Stimulated activated CD4-positive, alpha-beta T cell treated with anti-CD3 and anti-CD28 coated beads, Interleukin-15, amount 100 ng/mL, for 24 hours (primary cell): ENCODE measurements around the gene RASSF9.
A peak's percentile ranks its signal among the peaks of the same experiment; 100 is the strongest.

Experiments
- DNase-seq: peaks from one replicate; pipeline ENCODE4 v3.0.0-alpha.2; 2020

RASSF9 gene

DNA sequence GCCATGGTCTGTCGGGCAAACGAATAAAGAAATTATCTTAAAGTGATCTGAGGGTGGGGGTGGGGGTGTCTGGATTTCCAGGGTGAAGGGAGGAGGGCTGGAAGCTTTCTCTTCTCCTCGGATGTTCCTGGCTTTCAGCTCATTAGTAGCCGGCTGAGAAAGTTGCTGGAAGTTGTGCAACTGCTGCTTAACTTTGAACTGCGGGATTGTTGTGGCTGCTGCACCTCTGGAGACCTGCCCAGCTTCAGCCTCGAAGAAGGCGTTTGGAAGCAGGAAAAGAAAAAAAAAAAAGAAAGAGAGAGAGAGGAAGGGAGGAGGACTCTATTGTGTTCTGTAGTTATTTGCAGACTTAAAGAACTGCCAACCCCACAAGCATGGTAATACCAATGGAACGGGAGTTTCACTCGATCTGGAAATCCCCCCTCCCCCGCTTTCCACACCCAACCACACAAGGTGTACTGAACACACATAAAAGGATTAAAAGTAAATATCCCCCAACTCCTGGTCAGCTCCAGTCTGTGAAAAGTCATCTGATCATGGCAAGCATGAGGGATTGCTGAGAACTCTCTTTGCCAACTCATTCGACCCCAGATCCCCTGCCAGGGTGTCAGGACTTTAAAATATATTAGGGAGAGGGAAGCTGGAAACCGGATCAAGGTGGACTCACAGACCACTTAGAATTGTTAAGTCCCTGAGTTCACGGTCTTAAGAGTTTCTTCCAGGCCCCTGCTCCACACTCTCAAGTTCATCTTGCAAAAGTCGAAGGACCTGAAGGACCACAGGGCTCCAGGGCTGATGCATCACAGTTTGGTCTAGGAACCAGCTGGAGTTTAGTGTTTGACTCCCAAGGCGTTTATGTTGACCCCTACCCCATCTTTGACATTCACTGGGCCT, at the start of gene RASSF9:
Gene RASSF9, minus strand, starts transcription at position 213 of the 894 bp plus-strand sequence. Its CDS starts 208 bp downstream, at position 5.
- DNase-seq, result no peak

DNA sequence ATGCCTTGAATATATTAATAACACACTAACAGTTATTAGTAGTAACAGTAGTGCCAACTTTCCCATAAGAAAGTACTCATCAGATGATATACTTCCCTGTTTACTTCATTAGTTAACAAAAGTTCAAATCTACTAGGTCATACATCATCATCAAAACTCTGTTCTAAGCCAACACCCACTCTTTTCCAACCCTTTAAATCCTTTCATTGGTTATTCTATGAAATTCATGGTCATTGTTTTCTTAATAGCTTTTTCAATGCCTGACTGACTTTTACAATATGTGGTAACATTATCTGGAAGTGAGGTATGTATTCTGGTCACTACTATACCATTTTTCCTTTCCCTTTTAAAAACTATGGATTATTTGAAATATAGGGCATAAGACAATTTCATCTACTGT, 47.6 kb upstream of the RASSF9 start:
- DNase-seq, result no peak

DNA sequence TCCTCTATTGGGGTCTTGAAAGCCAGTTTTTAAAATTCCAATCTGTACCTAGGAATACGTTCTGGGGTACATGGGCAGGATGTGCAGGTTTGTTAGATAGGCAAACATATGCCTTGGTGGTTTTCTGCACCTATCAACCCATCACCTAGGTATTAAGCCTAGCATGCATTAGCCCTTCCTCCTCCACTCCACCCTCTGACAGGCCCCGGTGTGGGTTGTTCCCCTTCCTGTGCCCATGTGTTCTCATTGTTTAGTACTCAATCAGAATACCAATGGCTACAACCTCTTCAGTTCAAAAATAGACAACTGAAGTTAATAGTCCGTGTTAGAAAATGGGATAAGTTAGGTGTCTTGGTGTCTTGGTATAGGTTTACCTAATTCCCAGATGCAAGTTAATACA, 41.2 kb upstream of the RASSF9 start:
- no peak for DNase-seq

DNA sequence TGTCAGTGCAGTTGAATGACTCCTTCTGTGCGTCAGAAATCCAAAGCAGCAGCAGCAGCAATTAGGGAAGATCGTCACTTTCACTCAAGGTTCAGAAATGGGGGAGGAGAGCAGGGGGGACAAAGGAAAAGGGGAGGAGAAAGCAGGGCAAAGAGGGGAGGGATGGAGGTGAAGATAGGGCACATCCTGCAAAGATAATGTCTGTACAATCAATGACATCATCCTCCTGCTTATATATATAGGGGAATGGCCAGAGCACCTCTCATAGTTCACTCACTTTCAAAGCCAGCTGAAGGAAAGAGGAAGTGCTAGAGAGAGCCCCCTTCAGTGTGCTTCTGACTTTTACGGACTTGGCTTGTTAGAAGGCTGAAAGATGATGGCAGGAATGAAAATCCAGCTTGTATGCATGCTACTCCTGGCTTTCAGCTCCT, 37.8 kb upstream of the RASSF9 start, which contains the start of gene NTS:
Gene NTS, plus strand, starts transcription at position 265 of the 431 bp plus-strand sequence. Its CDS starts 109 bp downstream, at position 374.
- no peak for DNase-seq

DNA sequence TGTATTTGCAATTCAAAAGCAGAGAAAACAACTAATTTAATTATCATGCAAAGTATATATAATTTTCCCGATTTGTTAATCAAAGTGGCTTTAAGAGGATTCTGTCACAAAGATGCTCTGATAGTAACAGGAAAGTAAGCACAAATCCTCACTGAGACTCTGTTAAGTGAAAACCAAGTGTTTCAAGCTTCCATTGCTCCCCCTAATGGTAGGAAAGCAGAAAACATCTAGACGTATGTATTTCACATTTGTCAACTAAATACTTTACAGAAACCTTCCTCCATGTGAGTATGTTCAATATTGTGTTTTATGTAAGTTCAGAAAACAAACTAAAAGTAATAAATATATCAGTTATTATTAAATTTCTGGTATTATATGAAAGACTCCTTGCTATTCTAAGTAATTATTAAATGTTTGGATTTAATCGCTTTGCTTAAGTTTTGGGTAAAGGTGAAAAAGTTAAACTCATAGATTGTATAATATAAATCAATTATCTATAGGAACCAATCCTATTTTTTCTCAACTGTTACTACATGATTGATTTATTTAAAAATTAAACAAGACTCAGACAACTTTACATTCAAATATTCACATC, 36.4 kb upstream of the RASSF9 start:
- DNase-seq, result no peak

DNA sequence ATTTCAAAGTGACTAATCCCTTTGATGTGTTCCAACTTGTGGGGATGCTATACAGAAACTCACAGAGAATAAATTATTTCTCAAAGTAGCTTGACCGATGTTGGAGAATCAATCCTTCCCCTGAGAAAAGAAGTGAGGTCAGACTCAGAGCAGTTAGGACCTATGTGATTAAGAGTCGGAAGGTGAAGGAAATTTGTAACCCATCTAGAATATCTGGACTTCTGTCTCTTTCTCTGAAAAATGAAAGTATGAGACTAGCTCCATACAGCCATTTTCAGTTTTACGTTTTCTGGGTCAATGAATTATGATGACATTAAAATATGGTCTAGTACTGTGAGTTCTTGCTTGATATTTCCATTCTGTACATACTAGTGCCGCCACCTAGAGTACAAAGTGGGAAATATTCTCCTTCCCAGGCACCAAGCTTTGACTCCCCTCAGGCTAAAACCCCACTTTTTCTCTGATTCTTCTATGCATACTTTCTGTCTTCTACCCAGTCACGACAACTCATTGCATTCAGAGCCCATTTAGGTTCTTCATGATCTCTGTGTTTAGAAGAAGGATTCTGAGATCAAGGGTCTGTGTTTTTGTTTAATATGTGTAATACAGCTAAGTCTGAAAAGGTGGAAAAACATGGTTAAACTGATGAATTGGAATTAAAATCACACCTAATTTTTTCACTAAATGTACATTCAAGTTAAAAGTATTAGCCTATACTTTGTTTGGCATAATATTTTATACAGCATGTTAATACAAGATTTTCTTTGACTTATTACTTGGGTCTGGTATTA, 31.0 kb upstream of the RASSF9 start:
- peak; percentile 19 for DNase-seq

DNA sequence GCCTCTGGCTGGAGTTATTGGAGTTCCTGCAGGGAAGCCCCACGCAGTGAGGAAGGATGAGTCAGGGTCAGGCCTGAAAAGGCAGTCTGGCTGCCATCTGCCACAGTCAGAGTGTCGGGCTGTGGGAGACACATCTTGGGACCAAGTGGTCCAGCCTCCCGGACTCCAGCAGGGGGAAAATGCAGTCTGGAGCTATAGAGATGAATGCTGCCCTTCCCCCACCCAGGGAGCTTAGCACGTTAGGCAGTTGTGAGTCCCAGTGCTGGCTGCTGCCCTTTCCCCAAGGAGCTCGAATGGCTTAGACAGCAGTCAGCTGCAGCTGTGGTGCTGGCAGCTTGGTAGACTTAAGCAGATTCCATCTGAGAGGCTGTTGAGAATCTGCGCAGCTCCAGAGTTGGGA, 29.7 kb upstream of the RASSF9 start:
- no peak for DNase-seq

DNA sequence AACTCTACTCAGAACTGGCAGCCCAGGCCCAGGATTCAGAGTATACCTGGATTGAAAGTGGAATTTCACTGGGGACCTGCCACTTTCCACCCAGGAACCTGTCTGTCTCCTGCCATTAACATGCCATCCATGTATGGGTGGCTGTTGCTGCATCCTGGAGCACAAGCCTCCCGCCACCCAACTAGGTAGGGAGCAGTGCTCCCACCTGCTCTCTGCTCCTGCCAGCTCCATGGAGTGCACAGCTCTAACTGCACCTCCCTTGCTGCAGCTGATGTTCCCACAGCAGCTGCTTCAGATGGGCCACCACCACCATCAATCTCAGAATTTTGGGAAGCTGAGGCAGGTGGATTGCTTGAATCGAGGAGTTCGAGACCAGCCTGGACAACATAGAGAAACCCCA, 20.8 kb upstream of the RASSF9 start:
- no peak for DNase-seq

DNA sequence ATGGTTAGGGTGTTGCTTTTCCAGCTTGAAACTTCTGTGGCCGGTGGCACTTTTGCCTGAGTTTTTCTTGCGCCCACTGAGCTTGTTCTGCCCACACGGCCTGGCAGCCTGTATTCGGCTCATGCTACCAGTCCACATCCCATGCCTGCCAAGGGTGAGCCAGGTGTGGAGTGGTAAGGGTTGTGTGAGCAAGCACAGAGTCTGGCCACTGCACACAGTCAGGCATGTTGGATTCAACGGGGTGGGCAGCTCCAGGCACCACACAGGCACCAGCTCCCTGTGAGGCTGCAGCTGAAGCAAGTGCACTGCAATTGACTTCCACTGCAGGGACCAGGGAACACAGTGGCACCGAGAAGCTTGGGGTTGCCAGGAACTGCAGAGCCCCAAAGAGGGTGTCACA, 19.1 kb upstream of the RASSF9 start:
- DNase-seq, result no peak

DNA sequence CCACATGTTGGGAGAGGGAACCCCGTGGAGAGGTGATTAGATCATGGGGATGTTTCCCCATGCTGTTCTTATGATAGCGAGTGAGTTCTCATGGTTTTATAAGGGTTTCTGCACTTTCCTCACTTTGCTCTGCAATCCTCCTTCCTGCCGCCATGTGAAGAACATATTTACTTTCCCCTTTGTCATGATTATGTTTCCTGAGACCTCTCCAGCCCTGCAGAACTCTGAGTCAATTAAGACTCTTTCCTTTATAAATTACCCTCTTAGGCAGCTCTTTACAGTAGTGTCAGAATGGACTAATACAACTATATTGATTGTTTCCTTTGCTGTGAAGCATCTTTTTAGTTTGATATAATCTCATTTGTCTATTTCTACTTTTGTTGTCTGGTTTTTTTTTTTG, 13.1 kb upstream of the RASSF9 start:
- DNase-seq, result no peak

DNA sequence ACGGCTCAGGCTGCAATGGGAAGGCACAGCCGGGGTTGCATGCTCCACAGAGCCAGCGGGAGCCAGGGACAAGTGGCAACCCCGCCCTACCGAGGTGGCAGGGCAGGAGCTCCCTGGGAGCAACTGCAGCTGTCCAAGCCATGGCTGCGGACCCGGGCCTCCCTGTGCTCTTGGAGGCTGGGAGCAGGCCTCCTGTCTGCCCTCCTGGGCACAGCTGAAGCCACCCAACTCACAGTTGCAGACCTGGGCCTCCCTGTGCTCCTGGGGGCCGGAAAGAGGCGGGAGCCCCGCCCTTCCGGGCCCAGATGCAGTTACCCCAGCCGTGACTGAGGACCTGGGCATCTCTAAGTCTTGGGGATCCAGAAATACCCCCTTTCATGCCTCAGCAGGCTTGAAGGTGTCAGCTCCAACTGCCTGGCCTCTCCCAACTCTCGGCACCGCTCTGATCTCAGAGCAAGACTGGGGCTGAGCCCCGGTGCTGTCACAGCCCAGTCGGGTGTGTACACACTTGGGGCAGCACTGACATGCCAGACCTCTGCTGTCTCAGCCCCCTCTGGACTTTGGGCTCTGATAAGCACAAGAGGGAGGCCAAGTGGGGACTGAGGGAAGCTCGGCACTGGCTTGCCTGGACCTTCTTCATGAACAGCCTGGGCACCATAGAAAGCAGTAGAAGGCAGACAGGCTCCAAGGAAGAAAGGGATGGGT, 7.5 kb upstream of the RASSF9 start:
- no peak for DNase-seq

DNA sequence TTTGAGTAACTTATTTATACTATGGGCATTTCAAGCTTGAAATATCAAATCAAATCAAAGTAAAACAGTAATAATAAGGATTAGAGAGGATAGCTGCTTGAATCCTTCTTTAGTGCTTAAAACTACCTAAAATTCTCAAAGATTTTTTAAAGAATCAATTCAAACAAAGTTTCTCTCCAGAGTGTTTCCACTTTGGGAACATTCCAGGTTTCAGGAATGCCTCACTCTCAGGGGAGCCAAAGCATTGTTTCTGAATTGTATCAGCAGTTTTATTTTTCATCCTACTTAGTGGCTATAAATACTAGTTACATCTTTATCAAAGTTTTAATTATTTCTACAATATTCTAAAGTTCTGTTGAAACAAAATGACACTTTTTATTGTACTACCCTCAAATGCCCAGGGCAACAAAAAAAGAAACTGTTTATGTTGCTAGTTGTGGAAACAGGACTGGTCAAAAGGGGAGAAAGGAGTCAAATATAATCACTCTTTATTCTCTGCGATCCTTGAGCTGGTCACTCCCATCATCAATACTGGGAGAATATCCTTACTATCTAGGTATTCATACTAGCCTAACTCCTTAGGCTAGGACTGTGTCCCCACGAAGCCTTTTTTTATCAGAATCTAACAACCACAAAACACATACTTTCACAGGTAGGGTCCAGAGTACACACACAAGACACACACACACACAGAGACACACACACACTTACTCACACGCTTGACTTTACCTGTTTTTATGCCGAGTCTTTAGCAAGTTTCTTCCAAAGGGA, 598 bp downstream of the RASSF9 start:
- no peak for DNase-seq

DNA sequence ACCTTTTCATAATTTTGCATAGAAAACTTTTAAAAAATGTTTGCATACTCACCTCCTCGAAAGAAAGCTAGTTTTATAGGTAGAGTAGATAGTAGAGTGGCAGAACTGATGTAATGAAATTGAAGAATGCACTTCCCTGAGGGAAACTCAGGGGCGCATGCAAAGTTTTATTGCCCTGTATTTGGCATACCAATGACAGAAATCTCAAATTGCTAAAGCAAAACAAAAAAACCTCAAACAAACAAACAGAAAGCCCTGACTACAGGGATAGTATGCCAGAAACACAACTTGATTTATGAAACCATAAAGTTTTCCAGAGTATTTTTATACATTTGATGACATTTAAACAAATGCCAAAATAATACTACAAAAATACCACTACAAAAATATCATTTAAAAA, 1.8 kb downstream of the RASSF9 start:
- DNase-seq, result no peak

DNA sequence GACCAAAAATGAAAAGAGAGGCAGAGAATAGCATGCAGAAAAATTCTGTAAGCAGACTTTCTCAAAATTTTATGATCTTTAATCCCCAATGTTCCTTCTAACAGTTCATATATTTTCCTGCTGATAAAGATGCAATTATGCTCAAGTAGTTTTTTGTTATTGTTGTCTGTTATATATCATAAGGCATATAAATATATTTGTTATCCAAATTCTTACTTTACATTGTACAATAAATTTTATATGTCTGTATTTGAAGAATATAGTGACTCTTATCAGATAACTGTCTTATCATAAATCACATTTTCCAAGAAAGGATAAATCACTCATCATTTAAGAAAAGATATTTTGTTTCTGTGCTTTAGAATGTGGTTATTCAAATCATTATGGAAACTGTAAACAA, 2.6 kb downstream of the RASSF9 start:
- no peak for DNase-seq

DNA sequence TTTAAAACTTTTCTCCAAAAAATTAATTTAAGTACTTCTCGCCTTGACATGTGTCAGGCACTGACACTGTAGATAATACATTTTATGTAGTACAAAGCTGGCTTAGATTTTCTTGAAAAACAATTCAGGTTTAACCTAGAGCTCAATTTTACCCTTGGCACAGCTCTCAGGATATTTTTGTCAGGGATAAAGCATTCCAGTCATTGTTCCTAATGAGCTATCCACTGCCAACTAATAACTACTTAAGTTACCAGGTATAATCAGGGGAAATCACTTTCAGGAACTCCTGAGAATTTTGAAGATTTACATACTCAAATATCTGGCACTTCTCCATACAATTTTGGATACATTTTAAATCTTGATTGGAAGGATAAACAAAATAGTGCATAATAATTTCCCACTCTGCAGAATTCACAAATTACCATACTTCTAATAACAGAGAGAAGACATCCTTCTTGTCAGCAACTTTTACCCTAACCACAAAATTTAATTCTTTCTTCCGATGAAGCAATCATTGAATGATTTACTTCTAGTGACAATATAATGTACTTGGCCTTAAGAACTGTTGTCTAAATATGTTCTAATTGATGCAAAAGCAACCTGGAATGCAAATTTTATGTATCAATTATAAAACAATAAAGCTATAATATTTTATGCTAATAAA, 4.8 kb downstream of the RASSF9 start:
- DNase-seq, result no peak

DNA sequence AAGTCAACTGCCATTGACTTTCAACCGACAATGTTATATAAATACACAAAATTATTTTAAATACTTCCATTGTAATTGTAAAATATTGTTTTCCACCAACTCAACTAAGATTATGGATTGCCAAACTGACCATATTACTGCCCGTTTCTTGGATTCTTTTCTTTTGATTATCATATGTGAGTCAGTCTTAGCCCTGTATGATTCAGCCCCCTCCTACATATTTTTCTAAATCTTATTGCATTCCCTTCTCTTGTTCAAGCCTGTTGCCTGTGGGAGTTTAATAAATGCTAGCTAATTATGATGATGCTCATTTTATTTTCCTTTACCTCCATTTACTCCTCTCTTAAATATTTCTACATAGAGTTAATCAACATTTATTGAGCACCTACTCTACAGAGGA, 6.8 kb downstream of the RASSF9 start:
- no peak for DNase-seq

DNA sequence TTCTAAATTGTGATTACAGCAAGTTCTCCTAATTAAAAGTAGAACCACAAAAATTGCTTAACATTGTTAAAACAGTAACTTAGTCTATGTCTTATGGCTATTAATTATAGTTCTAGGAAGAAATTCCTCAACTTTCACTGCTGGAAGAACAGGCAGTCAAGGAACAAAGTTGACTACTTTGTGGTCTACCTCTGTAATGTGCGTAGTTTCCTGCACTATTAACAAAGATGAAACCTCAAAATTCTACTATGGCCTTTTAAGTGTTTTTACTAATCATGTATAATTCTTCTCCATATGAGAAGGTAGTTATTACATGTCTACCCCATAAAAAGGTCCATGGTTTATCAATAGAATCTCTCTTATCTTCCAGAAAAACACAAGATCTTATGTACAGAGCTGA, 7.6 kb downstream of the RASSF9 start:
- DNase-seq, result no peak

DNA sequence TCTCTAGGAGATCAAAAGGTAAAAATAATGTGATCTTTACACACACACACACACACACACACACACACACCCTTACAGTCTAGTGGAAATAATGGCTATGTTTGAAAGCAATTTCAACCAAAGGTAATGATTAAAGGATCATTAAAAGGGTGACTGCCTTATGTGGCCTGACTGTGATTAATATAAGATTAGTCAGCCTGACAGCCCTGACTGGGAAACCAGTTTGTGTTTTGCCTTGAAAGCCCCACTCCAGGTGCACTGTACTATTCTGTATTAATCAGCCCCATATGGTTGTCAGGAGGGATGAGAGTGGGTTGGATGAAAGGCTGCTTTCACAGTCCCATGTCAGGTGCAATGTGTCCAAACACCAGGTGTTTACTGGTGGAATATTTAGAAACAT, 10.5 kb downstream of the RASSF9 start:
- no peak for DNase-seq

DNA sequence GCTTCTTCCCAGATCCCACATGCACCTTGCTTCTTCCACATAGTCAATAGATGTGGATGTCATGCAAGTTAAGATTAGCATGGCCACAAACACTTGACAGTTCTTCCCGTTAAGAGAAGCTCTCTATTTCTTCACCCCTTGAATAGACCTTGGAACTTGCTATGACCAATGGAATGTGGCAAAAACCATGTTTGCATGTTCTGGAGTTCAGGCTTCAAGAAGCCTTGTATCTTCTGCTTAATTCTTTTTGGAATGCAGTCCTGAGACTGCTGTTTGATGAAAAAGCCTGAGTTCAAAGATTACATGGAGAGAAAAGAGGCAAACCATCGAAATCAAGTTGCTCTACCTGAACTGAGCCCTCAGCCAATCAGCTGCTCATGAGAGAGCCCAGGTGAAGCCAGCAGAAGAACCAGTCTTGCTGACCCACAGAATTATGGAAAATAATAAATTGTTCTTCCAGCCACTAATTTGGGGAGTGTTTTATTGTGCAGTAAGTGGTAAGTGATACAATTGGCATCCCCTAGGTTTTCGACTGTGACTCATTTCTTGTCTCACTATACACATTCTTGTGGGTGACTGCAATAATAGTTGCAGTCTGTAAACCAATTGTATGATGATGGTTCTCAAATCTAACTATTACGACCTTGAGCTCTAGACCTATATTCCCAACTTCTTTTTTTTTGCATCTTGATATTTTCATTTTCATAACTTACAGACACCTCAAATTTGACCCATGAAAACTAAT, 12.6 kb downstream of the RASSF9 start:
- no peak for DNase-seq

DNA sequence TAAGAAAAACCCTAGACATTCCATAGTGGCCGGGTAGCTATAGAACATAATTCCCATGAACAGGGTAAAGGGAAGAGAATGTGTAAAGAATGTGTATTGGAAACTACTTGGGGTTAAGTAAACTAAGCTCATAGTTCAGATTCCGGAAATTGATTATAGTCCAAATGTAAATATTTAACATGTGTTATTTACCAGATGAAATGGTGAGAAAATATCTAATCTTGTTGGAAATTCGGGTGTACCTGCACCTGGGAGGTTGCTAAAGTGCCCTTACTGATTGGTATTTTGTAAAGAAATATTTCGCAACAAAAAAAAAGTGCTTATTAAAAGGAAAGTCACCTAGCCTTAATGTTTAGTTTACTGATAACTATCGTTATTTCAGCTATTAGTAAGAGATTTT, 14.4 kb downstream of the RASSF9 start:
- no peak for DNase-seq

DNA sequence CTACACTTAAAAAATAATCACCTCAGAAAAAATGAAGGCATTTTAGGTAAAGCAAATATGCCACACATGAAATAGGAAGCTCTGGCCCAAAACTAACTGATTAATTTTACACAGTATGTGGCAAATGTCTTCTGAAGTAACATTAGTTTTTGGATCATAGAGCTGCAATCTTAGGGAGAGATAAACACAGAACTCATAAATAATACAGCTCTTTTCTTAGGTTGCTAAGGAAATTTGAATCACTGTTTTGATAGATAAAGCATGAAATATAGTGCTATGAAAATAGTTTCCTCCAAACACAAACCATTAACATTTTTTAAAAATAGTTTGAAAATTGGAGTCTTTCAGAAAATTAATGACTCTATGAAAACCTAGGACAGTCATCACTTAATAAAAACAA, 15.0 kb downstream of the RASSF9 start:
- DNase-seq, result no peak
